HPDE6-E6E7 (cell line): ENCODE results near the gene MYOM1.

ENCODE experiments used
- DNase-seq: peaks from one replicate; pipeline ENCODE4 v3.0.0; 2011; ENCODE audit warnings: missing footprints; ENCODE audit errors: extremely low spot score

The MYOM1 gene

GRCh38 chr18:3118195-3119010, 101.4 kb downstream of the MYOM1 start:
- DNase-seq = no peak

DNA sequence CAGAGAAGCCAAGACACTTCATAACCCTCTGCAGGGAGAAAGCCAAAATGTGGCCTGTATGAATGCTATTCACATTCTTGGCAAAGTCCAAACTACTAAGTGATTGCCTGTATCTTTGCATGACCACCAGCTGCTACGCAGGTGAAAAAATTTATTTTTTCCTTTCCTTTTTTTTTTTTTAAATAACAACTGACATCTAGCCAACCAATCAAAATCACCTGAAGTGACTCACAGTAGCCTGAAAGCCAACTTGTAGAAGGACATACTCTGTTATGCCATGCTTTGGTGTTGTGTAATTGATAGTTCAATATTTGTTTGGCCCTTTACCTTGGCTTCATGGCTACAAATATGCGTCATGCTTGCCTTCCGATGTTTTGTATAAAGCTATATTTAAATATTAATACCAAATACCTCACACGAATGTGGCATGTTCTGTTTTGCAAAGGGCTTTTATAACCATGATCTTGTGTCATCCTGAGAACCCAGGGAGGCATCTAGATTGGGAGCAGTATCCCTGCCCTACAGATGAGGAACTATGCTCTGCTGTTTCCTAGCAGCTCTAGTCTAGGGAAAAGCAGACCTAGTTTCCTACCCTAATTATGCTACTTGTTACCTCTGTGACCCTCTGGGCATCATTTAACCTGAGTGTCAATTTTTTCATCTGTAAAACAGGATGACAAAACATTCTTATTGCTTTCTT, 102.1 kb downstream of the MYOM1 start:
- DNase-seq = no peak

DNA sequence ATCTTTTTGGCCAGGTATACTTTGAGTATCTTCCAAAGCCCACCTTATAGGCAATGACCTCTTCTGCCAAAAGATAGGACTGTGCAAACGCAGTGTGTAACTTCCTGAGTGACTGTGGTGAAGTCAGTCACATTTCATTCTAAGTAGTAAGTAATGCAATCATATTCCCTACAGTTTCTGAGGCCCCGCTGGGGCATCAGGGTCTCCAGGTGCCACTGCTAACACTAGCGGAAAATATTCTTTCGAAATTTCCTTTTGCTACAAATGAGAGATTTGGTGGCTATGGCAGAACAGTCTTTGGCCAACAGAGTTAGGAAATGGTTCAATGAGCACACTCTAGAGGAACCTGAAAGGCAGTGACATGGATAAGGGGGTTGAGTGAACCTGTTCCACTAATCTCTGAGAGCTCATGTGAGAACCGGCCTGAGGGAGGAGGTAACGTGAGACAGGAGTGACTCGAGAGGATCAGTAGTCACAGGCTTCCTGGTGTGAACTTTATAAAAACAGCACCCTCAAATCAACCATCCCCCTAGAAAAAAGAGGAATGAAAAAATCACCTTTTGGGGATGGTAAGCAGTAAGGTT, 104.2 kb downstream of the MYOM1 start:
- DNase-seq = no peak

- DNase-seq = no peak
Observed at GRCh38 chr18:3114451-3114850, 105.3 kb downstream of the MYOM1 start.

- no peak for DNase-seq
Observed at GRCh38 chr18:3114026-3114425, 105.7 kb downstream of the MYOM1 start.

- no peak for DNase-seq
Observed at GRCh38 chr18:3111523-3112240, 108.1 kb downstream of the MYOM1 start.

- no peak for DNase-seq
Observed at GRCh38 chr18:3110034-3110752, 109.6 kb downstream of the MYOM1 start.

- DNase-seq = no peak
Observed at GRCh38 chr18:3107740-3108151, 112.0 kb downstream of the MYOM1 start.

DNA sequence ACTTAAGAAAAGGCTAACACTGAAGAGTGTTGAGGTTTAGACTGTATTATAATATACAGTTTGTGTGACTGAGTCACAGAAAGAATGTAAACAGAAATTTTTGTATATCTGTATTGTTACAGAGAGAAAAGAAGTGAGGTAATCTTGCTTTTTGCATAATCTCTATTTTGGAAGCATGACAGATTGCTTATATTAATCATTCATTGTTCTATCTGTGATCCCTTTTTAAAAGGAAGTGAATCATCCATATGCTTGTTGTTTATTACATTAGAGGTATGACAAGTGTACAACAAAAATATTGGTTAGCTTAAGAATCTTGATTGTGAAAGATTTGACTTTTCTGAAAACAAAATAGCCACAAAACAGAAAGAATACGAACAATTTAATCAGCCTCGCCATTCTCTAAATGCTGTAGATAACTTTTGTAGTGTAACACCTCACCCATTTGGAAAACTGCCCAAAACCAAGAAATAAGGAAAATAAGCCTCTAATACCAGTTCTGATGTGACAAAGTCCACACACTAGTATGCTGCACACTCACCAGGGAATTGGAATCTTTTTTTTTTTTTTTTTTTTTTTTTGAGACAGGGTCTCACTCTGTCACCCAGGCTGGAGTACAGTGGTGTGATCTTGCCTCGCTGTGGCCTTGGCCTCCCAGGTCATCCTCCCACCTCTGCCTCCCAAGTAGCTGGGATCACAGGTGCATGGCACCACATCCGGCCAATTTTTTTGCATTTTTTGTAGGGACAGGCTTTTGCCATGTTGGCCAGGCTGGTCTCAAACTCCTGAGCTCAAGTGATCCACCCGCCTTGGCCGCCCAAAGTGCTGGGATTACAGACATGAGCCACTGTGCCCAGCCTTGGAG, 115.3 kb downstream of the MYOM1 start:
- peak; percentile 39 for DNase-seq

- DNase-seq = no peak
Observed at GRCh38 chr18:3103576-3103975, 116.2 kb downstream of the MYOM1 start.

GRCh38 chr18:3102983-3103382, 116.8 kb downstream of the MYOM1 start:
- no peak for DNase-seq

DNA sequence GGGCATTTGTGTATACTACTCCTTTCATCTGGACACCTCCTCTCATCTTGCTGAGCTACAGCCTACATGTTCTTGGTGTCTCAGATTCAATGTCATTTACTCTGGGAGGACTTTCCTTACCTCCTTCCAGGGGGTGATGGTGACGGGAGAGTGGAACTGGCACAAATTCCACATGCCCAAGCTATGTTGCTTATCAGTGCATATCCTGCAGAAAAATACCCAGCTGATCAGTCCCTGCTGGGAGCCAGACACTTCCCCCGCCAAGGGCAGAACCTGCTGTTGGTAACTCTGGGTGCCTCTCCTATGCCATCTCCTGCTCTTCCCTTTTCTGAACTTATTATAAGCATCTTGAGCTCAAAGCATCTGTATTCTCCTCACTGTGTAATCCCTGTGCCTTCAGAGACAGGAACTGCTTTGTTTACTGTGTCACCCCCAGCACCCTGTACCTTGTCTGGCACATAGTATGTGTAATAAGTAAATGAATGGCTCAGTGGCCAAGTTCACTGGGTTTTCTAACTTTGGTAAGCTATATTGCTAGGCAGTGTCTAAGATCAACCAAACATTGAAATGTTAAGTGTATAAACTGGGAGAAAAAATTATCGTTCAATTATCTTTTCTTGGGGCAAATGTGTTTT, 119.2 kb downstream of the MYOM1 start:
- DNase-seq = no peak

DNA sequence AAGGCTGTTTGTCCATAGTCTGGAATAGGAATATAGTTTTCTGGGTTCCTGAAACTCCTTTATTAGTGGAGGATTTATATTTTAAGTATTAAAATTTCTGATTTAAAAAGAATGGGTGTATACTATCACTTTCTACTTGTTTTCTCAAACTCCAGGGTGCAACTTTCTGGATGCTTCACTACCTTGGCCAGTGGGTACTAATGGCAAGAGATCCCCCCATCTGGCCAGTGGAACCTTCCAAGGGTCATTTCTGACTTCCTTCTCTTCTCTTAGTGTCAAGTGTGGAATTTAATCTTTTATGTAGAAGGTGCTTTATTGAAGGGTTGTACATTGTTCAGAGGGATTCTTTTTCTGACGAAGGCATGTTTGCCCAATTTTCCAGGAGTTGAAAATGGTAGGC, 120.4 kb downstream of the MYOM1 start:
- DNase-seq = no peak

DNA sequence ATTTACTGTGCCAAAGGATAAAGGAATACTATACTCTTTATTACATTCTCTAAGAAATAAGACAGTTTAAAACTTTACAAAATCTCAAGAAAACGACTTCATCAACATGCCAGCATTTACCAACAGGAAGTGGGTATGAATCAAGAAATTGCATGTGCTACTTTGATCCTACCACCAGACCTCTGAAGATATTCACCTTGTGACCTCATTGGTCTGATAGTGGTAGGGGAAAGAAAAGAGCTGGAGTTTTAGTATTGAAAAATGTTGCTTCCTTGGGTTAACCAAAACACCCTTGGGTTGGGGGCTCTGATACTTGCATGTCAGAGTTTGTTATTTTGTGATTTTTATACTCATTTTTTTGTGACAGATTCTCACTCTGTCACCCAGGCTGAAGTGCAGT, 122.7 kb downstream of the MYOM1 start:
- no peak for DNase-seq

DNA sequence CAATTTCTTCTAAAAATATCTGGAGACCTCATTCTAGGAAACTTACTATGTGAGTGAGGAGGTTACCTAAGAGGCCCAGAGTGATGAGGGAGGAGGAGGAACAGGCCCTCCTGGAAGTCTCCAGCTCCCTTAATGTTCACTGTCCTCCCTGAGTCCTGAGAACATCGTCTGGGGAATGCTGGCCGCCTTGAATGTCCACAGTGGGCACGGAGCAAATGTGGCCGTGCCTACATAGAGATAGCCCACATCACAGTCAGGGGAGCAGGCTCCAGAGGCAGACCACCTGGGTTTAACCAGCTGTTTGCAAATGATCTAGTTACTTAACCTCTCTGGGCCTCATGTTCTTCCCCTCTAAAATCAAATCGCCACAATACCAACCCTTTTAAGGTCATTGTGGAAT, 123.8 kb downstream of the MYOM1 start:
- no peak for DNase-seq

DNA sequence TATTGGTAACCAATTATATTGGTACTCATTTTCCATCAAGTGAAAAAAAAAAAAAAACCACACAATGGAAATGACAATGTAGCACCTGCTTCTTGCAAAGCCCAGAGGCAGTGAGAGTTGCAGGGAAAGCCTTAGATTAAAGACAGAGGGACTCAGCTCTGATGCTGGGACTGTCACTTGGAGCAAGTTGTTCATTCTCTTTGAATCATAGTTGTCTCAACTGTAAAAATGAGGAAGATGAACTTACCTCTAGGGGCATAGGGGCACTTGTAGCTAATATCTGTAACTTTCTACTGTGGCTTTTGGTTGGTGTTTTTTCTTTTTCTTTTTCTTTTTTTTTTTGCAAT, 125.5 kb downstream of the MYOM1 start:
- DNase-seq = no peak

GRCh38 chr18:3093624-3094337, 126.0 kb downstream of the MYOM1 start:
- DNase-seq = no peak

DNA sequence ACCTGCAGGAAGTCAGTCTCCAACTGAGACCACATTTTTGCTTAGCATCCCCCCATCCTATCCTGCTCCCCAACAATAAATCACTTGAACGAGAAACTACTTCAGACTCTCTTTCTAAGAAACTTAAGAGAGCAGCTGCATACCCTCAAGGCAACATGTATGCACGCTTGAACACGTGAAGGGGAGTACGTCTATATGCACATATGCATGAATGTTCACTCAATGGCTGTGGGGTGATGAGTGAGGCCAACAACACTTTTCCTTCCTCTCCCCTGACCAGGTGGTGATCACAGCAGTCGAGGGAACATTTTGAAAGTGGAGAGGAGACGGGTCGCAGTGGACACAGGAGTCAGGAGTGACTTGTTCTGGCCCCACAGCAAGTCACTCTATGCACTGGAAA, 127.0 kb downstream of the MYOM1 start:
- no peak for DNase-seq

- DNase-seq = no peak
Observed at GRCh38 chr18:3089579-3089978, 130.2 kb downstream of the MYOM1 start.

DNA sequence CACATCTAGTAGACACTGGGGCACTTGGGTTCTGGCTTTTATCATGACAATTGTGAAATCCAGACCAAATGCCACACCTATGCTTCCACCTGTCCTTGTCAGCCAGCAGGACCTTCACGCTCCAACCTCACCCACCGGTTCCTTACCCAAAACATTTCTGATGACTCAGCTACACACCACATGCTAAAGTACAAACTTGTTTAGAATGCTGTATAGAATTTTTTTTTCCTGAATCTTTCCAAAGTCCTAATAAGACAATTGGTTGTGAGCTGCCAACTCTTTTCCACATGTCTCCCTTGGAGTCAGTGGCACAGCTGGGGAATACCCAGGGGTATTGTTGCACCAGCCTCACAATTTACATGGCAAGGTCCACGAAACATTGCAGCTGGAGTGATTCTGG, 131.3 kb downstream of the MYOM1 start:
- DNase-seq = no peak
